Astrocyte of the spinal cord (primary cell): ENCODE results near the gene LRIG3.

Source experiments
- DNase-seq: peaks from one replicate; pipeline ENCODE4 v3.0.0; 2011; ENCODE audit warnings: low read depth, low spot score
- H3K4me3 ChIP-seq: 2 replicates; pipeline ENCODE4 v1.5.1; 2011; ENCODE audit warnings: low read depth, mild to moderate bottlenecking, low read length, moderate library complexity
- CTCF ChIP-seq: IDR thresholded peaks from 2 replicates; pipeline ENCODE4 v1.5.1; 2012; ENCODE audit warnings: low read depth, mild to moderate bottlenecking, low read length, inconsistent platforms
- in situ Hi-C: cut with HindIII; loops from 2 replicates; pipeline ENCODE4 v1.10.0; 2017; ENCODE audit warnings: low sequenced_read_pairs

The LRIG3 gene

GRCh38 chr12:58931518-58931917, 11.2 kb upstream of the LRIG3 start:
- in situ Hi-C loops: no loop called here
- TF ChIP-seq CTCF: peak; percentile 5
- DNase-seq: no peak

GRCh38 chr12:58930770-58931324, 10.5 kb upstream of the LRIG3 start:
- in situ Hi-C loops: no loop called here
- TF ChIP-seq CTCF: no peak

More at GRCh38 chr12:58931518-58931917, 11.2 kb upstream of the LRIG3 start:
- no peak overlapping the region for H3K4me3 ChIP-seq

GRCh38 chr12:58927120-58927519, 6.8 kb upstream of the LRIG3 start:
- in situ Hi-C loops: no loop called here
- no peak for DNase-seq
- TF ChIP-seq CTCF: no peak
- no peak overlapping the region for H3K4me3 ChIP-seq

More at GRCh38 chr12:58930770-58931324, 10.5 kb upstream of the LRIG3 start:
- H3K4me3 ChIP-seq: no peak overlapping the region
- DNase-seq: no peak

- in situ Hi-C loops: no loop called here
- no peak for DNase-seq
- no peak for TF ChIP-seq CTCF
- no peak overlapping the region for H3K4me3 ChIP-seq
Observed at GRCh38 chr12:58926586-58926985, 6.3 kb upstream of the LRIG3 start.

- in situ Hi-C loops: no loop called here
- DNase-seq: no peak
- TF ChIP-seq CTCF: no peak
- H3K4me3 ChIP-seq: no peak overlapping the region
Observed at GRCh38 chr12:58925751-58926150, 5.4 kb upstream of the LRIG3 start.

- no peak overlapping the region for H3K4me3 ChIP-seq
- DNase-seq: no peak
- in situ Hi-C loops: no loop called here
- TF ChIP-seq CTCF: no peak
Observed at GRCh38 chr12:58925111-58925611, 4.9 kb upstream of the LRIG3 start.
